ENCODE measurements around the gene GOLM1. TPM values are rescaled to one million over a fixed set of nuclear protein-coding genes. Genes with fewer than 3 reads are reported as not detected.

Gene GOLM1
- total RNA-seq, 1 donor from 2014 or later: 3.7 TPM

GRCh38 chr9:86073839-86074238 lies 25.5 kb downstream of the GOLM1 start:
- DNase-seq: no peak
- Histone ChIP-seq H3K4me1 (no peaks in the 10 kb centered on the region), H3K36me3 (no peaks in the 10 kb centered on the region), H3K27ac (replicated peaks) (no peak overlapping the region), H3K27me3 (ENCODE audit: low read depth) (no peaks in the 10 kb centered on the region), H3K9me3 (replicated peaks) (no peaks in the 10 kb centered on the region), H3K4me3 (no peak overlapping the region)
- TF ChIP-seq, protein P1, sequence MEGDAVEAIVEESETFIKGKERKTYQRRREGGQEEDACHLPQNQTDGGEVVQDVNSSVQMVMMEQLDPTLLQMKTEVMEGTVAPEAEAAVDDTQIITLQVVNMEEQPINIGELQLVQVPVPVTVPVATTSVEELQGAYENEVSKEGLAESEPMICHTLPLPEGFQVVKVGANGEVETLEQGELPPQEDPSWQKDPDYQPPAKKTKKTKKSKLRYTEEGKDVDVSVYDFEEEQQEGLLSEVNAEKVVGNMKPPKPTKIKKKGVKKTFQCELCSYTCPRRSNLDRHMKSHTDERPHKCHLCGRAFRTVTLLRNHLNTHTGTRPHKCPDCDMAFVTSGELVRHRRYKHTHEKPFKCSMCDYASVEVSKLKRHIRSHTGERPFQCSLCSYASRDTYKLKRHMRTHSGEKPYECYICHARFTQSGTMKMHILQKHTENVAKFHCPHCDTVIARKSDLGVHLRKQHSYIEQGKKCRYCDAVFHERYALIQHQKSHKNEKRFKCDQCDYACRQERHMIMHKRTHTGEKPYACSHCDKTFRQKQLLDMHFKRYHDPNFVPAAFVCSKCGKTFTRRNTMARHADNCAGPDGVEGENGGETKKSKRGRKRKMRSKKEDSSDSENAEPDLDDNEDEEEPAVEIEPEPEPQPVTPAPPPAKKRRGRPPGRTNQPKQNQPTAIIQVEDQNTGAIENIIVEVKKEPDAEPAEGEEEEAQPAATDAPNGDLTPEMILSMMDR (IDR thresholded peaks at IDR 0.05; ENCODE audit: borderline replicate concordance): no peak
- intact Hi-C loops (cut with micrococcal nuclease): no loop called here

DNA sequence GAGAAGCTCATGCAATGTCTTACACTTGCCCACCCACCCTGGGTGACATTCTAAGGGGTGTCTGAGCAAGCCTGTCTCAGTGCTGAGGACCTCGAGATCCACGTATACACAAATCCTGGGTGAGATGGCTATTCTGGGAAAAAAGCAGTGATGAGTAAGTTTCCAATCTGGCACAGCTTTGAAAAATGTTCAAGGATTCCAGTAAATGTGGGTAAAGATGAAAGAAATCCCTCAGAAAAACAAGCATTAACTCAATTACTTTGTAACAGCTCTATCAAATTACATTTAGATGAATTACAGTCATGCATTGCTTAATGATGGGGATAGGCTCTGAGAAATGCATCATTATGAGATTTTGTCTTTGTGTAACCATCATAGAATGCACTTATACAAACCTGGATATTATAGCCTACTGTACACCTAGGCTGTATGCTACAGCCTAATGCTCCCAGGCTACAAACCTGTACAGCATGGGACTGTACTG lies 26.9 kb downstream of the GOLM1 start:
- no peaks in the 10 kb centered on the region for H3K27me3 ChIP-seq (ENCODE audit: low read depth)
- H3K36me3 ChIP-seq: no peaks in the 10 kb centered on the region
- no peaks in the 10 kb centered on the region for H3K9me3 ChIP-seq (replicated peaks)
- no peak overlapping the region for H3K4me3 ChIP-seq
- no peak overlapping the region for H3K27ac ChIP-seq (replicated peaks)
- TF ChIP-seq, protein P1 (IDR thresholded peaks at IDR 0.05; ENCODE audit: borderline replicate concordance): no peak
- no peaks in the 10 kb centered on the region for H3K4me1 ChIP-seq
- intact Hi-C loops (cut with micrococcal nuclease): no loop called here
- DNase-seq: no peak

- H3K9me3 ChIP-seq (replicated peaks): no peaks in the 10 kb centered on the region
- no peak for DNase-seq
- H3K36me3 ChIP-seq: no peaks in the 10 kb centered on the region
- H3K27ac ChIP-seq (replicated peaks): no peak overlapping the region
- no peaks in the 10 kb centered on the region for H3K27me3 ChIP-seq (ENCODE audit: low read depth)
- intact Hi-C loops (cut with micrococcal nuclease): no loop called here
- no peak overlapping the region for H3K4me3 ChIP-seq
- H3K4me1 ChIP-seq: no peaks in the 10 kb centered on the region
- TF ChIP-seq, protein P1 (IDR thresholded peaks at IDR 0.05; ENCODE audit: borderline replicate concordance): no peak
Measured at GRCh38 chr9:86069206-86069869, 30.0 kb downstream of the GOLM1 start.

GRCh38 chr9:86064220-86064619 lies 35.1 kb downstream of the GOLM1 start:
- H3K4me3 ChIP-seq: no peak overlapping the region
- TF ChIP-seq, protein P1 (IDR thresholded peaks at IDR 0.05; ENCODE audit: borderline replicate concordance): no peak
- no peaks in the 10 kb centered on the region for H3K4me1 ChIP-seq
- no peaks in the 10 kb centered on the region for H3K36me3 ChIP-seq
- no peaks in the 10 kb centered on the region for H3K9me3 ChIP-seq (replicated peaks)
- intact Hi-C loops (cut with micrococcal nuclease): no loop called here
- H3K27me3 ChIP-seq (ENCODE audit: low read depth): no peaks in the 10 kb centered on the region
- DNase-seq: no peak
- H3K27ac ChIP-seq (replicated peaks): no peak overlapping the region

- no peaks in the 10 kb centered on the region for H3K4me1 ChIP-seq
- H3K4me3 ChIP-seq: no peak overlapping the region
- intact Hi-C loops (cut with micrococcal nuclease): no loop called here
- no peaks in the 10 kb centered on the region for H3K36me3 ChIP-seq
- H3K27ac ChIP-seq (replicated peaks): no peak overlapping the region
- no peaks in the 10 kb centered on the region for H3K27me3 ChIP-seq (ENCODE audit: low read depth)
- TF ChIP-seq, protein P1 (IDR thresholded peaks at IDR 0.05; ENCODE audit: borderline replicate concordance): no peak
- no peak for DNase-seq
- no peaks in the 10 kb centered on the region for H3K9me3 ChIP-seq (replicated peaks)
Measured at GRCh38 chr9:86062845-86063693, 36.3 kb downstream of the GOLM1 start.

Measured in left ventricle myocardium inferior (tissue), 1 donor.